ENCODE measurements around the gene RHOBTB1. TPM values are rescaled to one million over a fixed set of nuclear protein-coding genes. Genes with fewer than 3 reads are reported as not detected.

RHOBTB1 gene
- total and polyA plus RNA-seq, 9 of the 15 experiments (the other 6 are each of a cell fraction or from before 2014, with no cell fraction given): 1.7 to 11.7 (median 9.3) TPM

GRCh38 chr10:60978287-60979115 lies 34.5 kb upstream of the RHOBTB1 start (continued):
- TF ChIP-seq GTF2E2 (tag; IDR thresholded peaks at IDR 0.05): no peak
- no peak for TF ChIP-seq HDAC8 (tag; IDR thresholded peaks at IDR 0.05)
- TF ChIP-seq TAF7 (tag; IDR thresholded peaks at IDR 0.05): peak; percentile 50; the same call in 1 of the 2 replicates
- TF ChIP-seq ETV1 (tag; conservative IDR thresholded peaks at IDR 0.05; ENCODE audit: low read depth): peak; percentile 26
- TF ChIP-seq ZNF354B (CRISPR knock-in tag; IDR thresholded peaks at IDR 0.05): no peak
- TF ChIP-seq, protein P1, sequence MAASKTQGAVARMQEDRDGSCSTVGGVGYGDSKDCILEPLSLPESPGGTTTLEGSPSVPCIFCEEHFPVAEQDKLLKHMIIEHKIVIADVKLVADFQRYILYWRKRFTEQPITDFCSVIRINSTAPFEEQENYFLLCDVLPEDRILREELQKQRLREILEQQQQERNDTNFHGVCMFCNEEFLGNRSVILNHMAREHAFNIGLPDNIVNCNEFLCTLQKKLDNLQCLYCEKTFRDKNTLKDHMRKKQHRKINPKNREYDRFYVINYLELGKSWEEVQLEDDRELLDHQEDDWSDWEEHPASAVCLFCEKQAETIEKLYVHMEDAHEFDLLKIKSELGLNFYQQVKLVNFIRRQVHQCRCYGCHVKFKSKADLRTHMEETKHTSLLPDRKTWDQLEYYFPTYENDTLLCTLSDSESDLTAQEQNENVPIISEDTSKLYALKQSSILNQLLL (CRISPR knock-in tag; IDR thresholded peaks at IDR 0.05; ENCODE audit: borderline replicate concordance): no peak
- TF ChIP-seq RBM34 (IDR thresholded peaks at IDR 0.05; ENCODE audit: borderline replicate concordance, insufficient read depth, low read length): 0 out of 2 replicates have a peak, but pooled peaks have one; percentile 14
- no peak for TF ChIP-seq SP2 (IDR thresholded peaks at IDR 0.05; ENCODE audit: extremely low read depth, low read depth, low read length, poor library complexity, severe bottlenecking)
- TF ChIP-seq TFAM (CRISPR knock-in tag; conservative IDR thresholded peaks at IDR 0.05): no peak
- peak; percentile 97 for TF ChIP-seq JUND (IDR thresholded peaks at IDR 0.05; ENCODE audit: borderline replicate concordance, low read depth, low read length)
- TF ChIP-seq JUND (tag; IDR thresholded peaks at IDR 0.05; ENCODE audit: borderline replicate concordance, low read depth, low read length): peak; percentile 92
- no peak for TF ChIP-seq SRF (CRISPR knock-in tag; IDR thresholded peaks at IDR 0.05)
- TF ChIP-seq, protein P2, sequence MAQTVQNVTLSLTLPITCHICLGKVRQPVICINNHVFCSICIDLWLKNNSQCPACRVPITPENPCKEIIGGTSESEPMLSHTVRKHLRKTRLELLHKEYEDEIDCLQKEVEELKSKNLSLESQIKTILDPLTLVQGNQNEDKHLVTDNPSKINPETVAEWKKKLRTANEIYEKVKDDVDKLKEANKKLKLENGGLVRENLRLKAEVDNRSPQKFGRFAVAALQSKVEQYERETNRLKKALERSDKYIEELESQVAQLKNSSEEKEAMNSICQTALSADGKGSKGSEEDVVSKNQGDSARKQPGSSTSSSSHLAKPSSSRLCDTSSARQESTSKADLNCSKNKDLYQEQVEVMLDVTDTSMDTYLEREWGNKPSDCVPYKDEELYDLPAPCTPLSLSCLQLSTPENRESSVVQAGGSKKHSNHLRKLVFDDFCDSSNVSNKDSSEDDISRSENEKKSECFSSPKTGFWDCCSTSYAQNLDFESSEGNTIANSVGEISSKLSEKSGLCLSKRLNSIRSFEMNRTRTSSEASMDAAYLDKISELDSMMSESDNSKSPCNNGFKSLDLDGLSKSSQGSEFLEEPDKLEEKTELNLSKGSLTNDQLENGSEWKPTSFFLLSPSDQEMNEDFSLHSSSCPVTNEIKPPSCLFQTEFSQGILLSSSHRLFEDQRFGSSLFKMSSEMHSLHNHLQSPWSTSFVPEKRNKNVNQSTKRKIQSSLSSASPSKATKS (CRISPR knock-in tag; IDR thresholded peaks at IDR 0.05): no peak
- TF ChIP-seq CAMTA2 (CRISPR knock-in tag; conservative IDR thresholded peaks at IDR 0.05): 0 out of 2 replicates have a peak, but pooled peaks have one; percentile 46
- TF ChIP-seq ADNP (tag; IDR thresholded peaks at IDR 0.05): peak; percentile 74; the same call in 1 of the 2 replicates
- peak; percentile 76 for TF ChIP-seq FOS (IDR thresholded peaks at IDR 0.05; ENCODE audit: extremely low read depth, insufficient read length)
- no peak for TF ChIP-seq ATF2 (CRISPR knock-in tag; IDR thresholded peaks at IDR 0.05)
- no peak for TF ChIP-seq ZBTB49 (CRISPR knock-in tag; IDR thresholded peaks at IDR 0.05; ENCODE audit: borderline replicate concordance)
- no peak for TF ChIP-seq HNRNPLL (IDR thresholded peaks at IDR 0.05; ENCODE audit: low read depth, low read length, poor library complexity, severe bottlenecking)
- no peak; the same call in 1 of the 2 replicates for TF ChIP-seq FOXA1 (IDR thresholded peaks at IDR 0.05; ENCODE audit: borderline replicate concordance)

Measured in K562 (cell line).